ENCODE results near the gene TMEM156.

GRCh38 chr4:39044364-39044955, 12.3 kb upstream of the TMEM156 start:
- TF ChIP-seq, protein P1, sequence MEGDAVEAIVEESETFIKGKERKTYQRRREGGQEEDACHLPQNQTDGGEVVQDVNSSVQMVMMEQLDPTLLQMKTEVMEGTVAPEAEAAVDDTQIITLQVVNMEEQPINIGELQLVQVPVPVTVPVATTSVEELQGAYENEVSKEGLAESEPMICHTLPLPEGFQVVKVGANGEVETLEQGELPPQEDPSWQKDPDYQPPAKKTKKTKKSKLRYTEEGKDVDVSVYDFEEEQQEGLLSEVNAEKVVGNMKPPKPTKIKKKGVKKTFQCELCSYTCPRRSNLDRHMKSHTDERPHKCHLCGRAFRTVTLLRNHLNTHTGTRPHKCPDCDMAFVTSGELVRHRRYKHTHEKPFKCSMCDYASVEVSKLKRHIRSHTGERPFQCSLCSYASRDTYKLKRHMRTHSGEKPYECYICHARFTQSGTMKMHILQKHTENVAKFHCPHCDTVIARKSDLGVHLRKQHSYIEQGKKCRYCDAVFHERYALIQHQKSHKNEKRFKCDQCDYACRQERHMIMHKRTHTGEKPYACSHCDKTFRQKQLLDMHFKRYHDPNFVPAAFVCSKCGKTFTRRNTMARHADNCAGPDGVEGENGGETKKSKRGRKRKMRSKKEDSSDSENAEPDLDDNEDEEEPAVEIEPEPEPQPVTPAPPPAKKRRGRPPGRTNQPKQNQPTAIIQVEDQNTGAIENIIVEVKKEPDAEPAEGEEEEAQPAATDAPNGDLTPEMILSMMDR (IDR thresholded peaks at IDR 0.05), result no peak
- no peak for TF ChIP-seq POLR2A (IDR thresholded peaks at IDR 0.05)

Measured in Peyer's patch (tissue), 4 donors.